HCT116 (cell line): ENCODE data around the gene A2M.

Source experiments
- CEBPB ChIP-seq: IDR thresholded peaks from 2 replicates; pipeline ENCODE4 v1.6.1; 2012; ENCODE audit warnings: low read depth
- EGR1 ChIP-seq: IDR thresholded peaks from 2 replicates; pipeline ENCODE4 v1.6.1; 2012; ENCODE audit warnings: low read depth
- EZH2 ChIP-seq: fragments of 200-600 bp; sonication (generic); IDR thresholded peaks from 2 replicates; pipeline ENCODE4 v1.6.1; 2017; ENCODE audit warnings: antibody characterized with exemption, mixed run types
- EZH2phosphoT487 ChIP-seq: fragments of 200-600 bp; IDR thresholded peaks from 2 replicates; pipeline ENCODE4 v1.6.1; 2018; ENCODE audit warnings: antibody characterized with exemption, borderline replicate concordance
- JUND ChIP-seq: IDR thresholded peaks from 2 replicates; pipeline ENCODE4 v1.6.1; 2012
- MAX ChIP-seq: IDR thresholded peaks from 2 replicates; pipeline ENCODE4 v1.6.1; 2012
- POLR2A ChIP-seq: IDR thresholded peaks from 2 replicates; pipeline ENCODE4 v1.7.0; 2011; ENCODE audit warnings: borderline replicate concordance; ENCODE audit not compliant: insufficient read depth, insufficient read length; ENCODE audit errors: extremely low read depth
- POLR2AphosphoS5 ChIP-seq: IDR thresholded peaks from 2 replicates; pipeline ENCODE4 v1.6.1; 2011; ENCODE audit warnings: mild to moderate bottlenecking, low read depth, low read length, moderate library complexity
- SP1 ChIP-seq: IDR thresholded peaks from 2 replicates; pipeline ENCODE4 v1.6.1; 2012; ENCODE audit warnings: low read depth
- TF ChIP-seq, protein P1 (sequence below), 3 experiments: fragments of 200-600 bp in 1 of 3; sonication (generic) in 1 of 3; IDR thresholded peaks in 2 of 3; conservative IDR thresholded peaks in 1 of 3; 2 replicates each; pipeline ENCODE4 v1.5.1; 2012 to 2017; ENCODE audit warnings: low read depth in 2 of 3, low read length in 2 of 3, antibody characterized with exemption in 1 of 3, borderline replicate concordance in 1 of 3, control low read depth in 1 of 3, mild to moderate bottlenecking in 1 of 3, mixed read lengths in 1 of 3, mixed run types in 1 of 3, moderate library complexity in 1 of 3; ENCODE audit not compliant: insufficient read depth in 1 of 3
- TF ChIP-seq, protein P2 (sequence below): IDR thresholded peaks from 2 replicates; pipeline ENCODE4 v1.6.1; 2012; ENCODE audit warnings: low read depth
- TF ChIP-seq, protein P3 (sequence below): IDR thresholded peaks from 2 replicates; pipeline ENCODE4 v1.6.1; 2011; ENCODE audit warnings: mild to moderate bottlenecking, low read length, moderate library complexity; ENCODE audit not compliant: insufficient replicate concordance; ENCODE audit errors: extremely low read depth

GRCh38 chr12:9068600-9068999 is 47.1 kb downstream of the A2M start:
- TF ChIP-seq, protein P1, sequence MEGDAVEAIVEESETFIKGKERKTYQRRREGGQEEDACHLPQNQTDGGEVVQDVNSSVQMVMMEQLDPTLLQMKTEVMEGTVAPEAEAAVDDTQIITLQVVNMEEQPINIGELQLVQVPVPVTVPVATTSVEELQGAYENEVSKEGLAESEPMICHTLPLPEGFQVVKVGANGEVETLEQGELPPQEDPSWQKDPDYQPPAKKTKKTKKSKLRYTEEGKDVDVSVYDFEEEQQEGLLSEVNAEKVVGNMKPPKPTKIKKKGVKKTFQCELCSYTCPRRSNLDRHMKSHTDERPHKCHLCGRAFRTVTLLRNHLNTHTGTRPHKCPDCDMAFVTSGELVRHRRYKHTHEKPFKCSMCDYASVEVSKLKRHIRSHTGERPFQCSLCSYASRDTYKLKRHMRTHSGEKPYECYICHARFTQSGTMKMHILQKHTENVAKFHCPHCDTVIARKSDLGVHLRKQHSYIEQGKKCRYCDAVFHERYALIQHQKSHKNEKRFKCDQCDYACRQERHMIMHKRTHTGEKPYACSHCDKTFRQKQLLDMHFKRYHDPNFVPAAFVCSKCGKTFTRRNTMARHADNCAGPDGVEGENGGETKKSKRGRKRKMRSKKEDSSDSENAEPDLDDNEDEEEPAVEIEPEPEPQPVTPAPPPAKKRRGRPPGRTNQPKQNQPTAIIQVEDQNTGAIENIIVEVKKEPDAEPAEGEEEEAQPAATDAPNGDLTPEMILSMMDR (IDR thresholded peaks at IDR 0.05 in 2 of 3, conservative IDR thresholded peaks at IDR 0.05 in 1 of 3; ENCODE audit: borderline replicate concordance in 1 of 3, insufficient read depth in 1 of 3, low read depth in 2 of 3, low read length in 2 of 3): no peak
- TF ChIP-seq EGR1: no peak
- TF ChIP-seq, protein P2, sequence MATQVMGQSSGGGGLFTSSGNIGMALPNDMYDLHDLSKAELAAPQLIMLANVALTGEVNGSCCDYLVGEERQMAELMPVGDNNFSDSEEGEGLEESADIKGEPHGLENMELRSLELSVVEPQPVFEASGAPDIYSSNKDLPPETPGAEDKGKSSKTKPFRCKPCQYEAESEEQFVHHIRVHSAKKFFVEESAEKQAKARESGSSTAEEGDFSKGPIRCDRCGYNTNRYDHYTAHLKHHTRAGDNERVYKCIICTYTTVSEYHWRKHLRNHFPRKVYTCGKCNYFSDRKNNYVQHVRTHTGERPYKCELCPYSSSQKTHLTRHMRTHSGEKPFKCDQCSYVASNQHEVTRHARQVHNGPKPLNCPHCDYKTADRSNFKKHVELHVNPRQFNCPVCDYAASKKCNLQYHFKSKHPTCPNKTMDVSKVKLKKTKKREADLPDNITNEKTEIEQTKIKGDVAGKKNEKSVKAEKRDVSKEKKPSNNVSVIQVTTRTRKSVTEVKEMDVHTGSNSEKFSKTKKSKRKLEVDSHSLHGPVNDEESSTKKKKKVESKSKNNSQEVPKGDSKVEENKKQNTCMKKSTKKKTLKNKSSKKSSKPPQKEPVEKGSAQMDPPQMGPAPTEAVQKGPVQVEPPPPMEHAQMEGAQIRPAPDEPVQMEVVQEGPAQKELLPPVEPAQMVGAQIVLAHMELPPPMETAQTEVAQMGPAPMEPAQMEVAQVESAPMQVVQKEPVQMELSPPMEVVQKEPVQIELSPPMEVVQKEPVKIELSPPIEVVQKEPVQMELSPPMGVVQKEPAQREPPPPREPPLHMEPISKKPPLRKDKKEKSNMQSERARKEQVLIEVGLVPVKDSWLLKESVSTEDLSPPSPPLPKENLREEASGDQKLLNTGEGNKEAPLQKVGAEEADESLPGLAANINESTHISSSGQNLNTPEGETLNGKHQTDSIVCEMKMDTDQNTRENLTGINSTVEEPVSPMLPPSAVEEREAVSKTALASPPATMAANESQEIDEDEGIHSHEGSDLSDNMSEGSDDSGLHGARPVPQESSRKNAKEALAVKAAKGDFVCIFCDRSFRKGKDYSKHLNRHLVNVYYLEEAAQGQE: no peak
- no peak for TF ChIP-seq MAX
- TF ChIP-seq, protein P3, sequence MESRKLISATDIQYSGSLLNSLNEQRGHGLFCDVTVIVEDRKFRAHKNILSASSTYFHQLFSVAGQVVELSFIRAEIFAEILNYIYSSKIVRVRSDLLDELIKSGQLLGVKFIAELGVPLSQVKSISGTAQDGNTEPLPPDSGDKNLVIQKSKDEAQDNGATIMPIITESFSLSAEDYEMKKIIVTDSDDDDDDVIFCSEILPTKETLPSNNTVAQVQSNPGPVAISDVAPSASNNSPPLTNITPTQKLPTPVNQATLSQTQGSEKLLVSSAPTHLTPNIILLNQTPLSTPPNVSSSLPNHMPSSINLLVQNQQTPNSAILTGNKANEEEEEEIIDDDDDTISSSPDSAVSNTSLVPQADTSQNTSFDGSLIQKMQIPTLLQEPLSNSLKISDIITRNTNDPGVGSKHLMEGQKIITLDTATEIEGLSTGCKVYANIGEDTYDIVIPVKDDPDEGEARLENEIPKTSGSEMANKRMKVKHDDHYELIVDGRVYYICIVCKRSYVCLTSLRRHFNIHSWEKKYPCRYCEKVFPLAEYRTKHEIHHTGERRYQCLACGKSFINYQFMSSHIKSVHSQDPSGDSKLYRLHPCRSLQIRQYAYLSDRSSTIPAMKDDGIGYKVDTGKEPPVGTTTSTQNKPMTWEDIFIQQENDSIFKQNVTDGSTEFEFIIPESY: no peak
- no peak for TF ChIP-seq CEBPB
- TF ChIP-seq SP1: no peak
- no peak for TF ChIP-seq POLR2A
- TF ChIP-seq EZH2: no peak
- no peak for TF ChIP-seq JUND
- TF ChIP-seq POLR2AphosphoS5: no peak
- no peak for TF ChIP-seq EZH2phosphoT487
